ENCODE data around the gene SLC1A7. TPM values are rescaled to one million over a fixed set of nuclear protein-coding genes. Genes with fewer than 3 reads are reported as not detected.

SLC1A7 gene
- total and polyA plus RNA-seq, 2 of the 13 experiments (the other 11 are each of a cell fraction or from before 2014, with no cell fraction given) = 0.04 to 2.0 TPM

GRCh38 chr1:53158900-53159299 is 16.5 kb upstream of the SLC1A7 start (continued):
- TF ChIP-seq PAXIP1 (CRISPR knock-in tag; conservative IDR thresholded peaks at IDR 0.05) (peak; percentile 56), SOX6 (IDR thresholded peaks at IDR 0.05) (no peak), SOX6 (CRISPR knock-in tag; IDR thresholded peaks at IDR 0.05) (peak; percentile 36; the same call in 1 of the 2 replicates), TEAD3 (CRISPR knock-in tag; optimal IDR thresholded peaks at IDR 0.05; ENCODE audit: borderline replicate concordance) (peak; percentile 91), ONECUT2 (CRISPR knock-in tag; IDR thresholded peaks at IDR 0.05) (no peak), WIZ (CRISPR knock-in tag; IDR thresholded peaks at IDR 0.05) (no peak), HDAC1 (CRISPR knock-in tag; IDR thresholded peaks at IDR 0.05) (0 out of 2 replicates have a peak, but pooled peaks have one; percentile 1), ZNF570 (CRISPR knock-in tag; IDR thresholded peaks at IDR 0.05; ENCODE audit: borderline replicate concordance) (no peak), ESRRA (CRISPR knock-in tag; IDR thresholded peaks at IDR 0.05; ENCODE audit: low read depth) (peak; percentile 60; the same call in 1 of the 2 replicates), NR2C2 (CRISPR knock-in tag; IDR thresholded peaks at IDR 0.05; ENCODE audit: borderline replicate concordance) (0 out of 2 replicates have a peak, but pooled peaks have one; percentile 24), MED1 (CRISPR knock-in tag; IDR thresholded peaks at IDR 0.05) (peak; percentile 28; the same call in 1 of the 2 replicates), GATAD2A (CRISPR knock-in tag; IDR thresholded peaks at IDR 0.05) (peak; percentile 61), CREB1 (IDR thresholded peaks at IDR 0.05) (no peak), CREB1 (CRISPR knock-in tag; IDR thresholded peaks at IDR 0.05) (peak; percentile 60), HNF4A (CRISPR knock-in tag; IDR thresholded peaks at IDR 0.05) (peak; percentile 69), HOXA5 (CRISPR knock-in tag; IDR thresholded peaks at IDR 0.05) (no peak), ETV6 (CRISPR knock-in tag; conservative IDR thresholded peaks at IDR 0.05) (no peak), SAP130 (CRISPR knock-in tag; IDR thresholded peaks at IDR 0.05; ENCODE audit: low read depth) (peak; percentile 32; the same call in 1 of the 2 replicates), NR2F6 (IDR thresholded peaks at IDR 0.05) (peak; percentile 51), NR2F6 (CRISPR knock-in tag; IDR thresholded peaks at IDR 0.05) (peak; percentile 73), ZBTB14 (CRISPR knock-in tag; IDR thresholded peaks at IDR 0.05) (no peak), ATF1 (CRISPR knock-in tag; IDR thresholded peaks at IDR 0.05) (no peak), ASH2L (IDR thresholded peaks at IDR 0.05; ENCODE audit: insufficient read length, low read depth, low read length) (peak; percentile 45)
- TF ChIP-seq, protein P1, sequence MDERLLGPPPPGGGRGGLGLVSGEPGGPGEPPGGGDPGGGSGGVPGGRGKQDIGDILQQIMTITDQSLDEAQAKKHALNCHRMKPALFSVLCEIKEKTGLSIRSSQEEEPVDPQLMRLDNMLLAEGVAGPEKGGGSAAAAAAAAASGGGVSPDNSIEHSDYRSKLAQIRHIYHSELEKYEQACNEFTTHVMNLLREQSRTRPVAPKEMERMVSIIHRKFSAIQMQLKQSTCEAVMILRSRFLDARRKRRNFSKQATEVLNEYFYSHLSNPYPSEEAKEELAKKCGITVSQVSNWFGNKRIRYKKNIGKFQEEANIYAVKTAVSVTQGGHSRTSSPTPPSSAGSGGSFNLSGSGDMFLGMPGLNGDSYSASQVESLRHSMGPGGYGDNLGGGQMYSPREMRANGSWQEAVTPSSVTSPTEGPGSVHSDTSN (CRISPR knock-in tag; IDR thresholded peaks at IDR 0.05) = no peak
- TF ChIP-seq, protein P2, sequence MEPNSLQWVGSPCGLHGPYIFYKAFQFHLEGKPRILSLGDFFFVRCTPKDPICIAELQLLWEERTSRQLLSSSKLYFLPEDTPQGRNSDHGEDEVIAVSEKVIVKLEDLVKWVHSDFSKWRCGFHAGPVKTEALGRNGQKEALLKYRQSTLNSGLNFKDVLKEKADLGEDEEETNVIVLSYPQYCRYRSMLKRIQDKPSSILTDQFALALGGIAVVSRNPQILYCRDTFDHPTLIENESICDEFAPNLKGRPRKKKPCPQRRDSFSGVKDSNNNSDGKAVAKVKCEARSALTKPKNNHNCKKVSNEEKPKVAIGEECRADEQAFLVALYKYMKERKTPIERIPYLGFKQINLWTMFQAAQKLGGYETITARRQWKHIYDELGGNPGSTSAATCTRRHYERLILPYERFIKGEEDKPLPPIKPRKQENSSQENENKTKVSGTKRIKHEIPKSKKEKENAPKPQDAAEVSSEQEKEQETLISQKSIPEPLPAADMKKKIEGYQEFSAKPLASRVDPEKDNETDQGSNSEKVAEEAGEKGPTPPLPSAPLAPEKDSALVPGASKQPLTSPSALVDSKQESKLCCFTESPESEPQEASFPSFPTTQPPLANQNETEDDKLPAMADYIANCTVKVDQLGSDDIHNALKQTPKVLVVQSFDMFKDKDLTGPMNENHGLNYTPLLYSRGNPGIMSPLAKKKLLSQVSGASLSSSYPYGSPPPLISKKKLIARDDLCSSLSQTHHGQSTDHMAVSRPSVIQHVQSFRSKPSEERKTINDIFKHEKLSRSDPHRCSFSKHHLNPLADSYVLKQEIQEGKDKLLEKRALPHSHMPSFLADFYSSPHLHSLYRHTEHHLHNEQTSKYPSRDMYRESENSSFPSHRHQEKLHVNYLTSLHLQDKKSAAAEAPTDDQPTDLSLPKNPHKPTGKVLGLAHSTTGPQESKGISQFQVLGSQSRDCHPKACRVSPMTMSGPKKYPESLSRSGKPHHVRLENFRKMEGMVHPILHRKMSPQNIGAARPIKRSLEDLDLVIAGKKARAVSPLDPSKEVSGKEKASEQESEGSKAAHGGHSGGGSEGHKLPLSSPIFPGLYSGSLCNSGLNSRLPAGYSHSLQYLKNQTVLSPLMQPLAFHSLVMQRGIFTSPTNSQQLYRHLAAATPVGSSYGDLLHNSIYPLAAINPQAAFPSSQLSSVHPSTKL (CRISPR knock-in tag; IDR thresholded peaks at IDR 0.05) = 0 out of 2 replicates have a peak, but pooled peaks have one; percentile 42

All from HepG2 (cell line).